MCF 10A (cell line): ENCODE measurements around the gene IFT88. TPM values are rescaled to one million over a fixed set of nuclear protein-coding genes. Genes with fewer than 3 reads are reported as not detected.

Experiments used
- BruUV-seq: library from RNA; stranded (reverse); fragments of 400-500 nt; replicated peaks from 2 replicates; lab custom pipeline; 2021; lab: Mats Ljungman, UMichigan
- CTCF ChIA-PET: fragments of 300-600 bp; sonication (Branson Sonifier 250); formaldehyde crosslinking; extraction: SDS; loops from one replicate; lab custom pipeline; 2021; ENCODE audit warnings: antibody characterized with exemption, inconsistent platforms; lab: Yijun Ruan, JAX
- POLR2A ChIA-PET: fragments of 300-600, 350-650 bp; sonication (Branson Sonifier 250); formaldehyde crosslinking; extraction: SDS; loops from one replicate; lab custom pipeline; 2020; ENCODE audit warnings: antibody characterized with exemption, inconsistent platforms; lab: Yijun Ruan, JAX
- DNase-seq: peaks from one replicate; pipeline ENCODE4 v3.0.0-alpha.2; 2018; ENCODE audit not compliant: unreplicated experiment
- H3K27ac Mint-ChIP-seq: one replicate; pipeline ENCODE4 v1.8.0; 2022; ENCODE audit warnings: mild to moderate bottlenecking, low read depth, mixed read lengths; ENCODE audit not compliant: unreplicated experiment
- H3K27me3 Mint-ChIP-seq: one replicate; pipeline ENCODE4 v1.8.0; 2022; ENCODE audit warnings: mixed read lengths; ENCODE audit not compliant: insufficient read depth, unreplicated experiment
- H3K36me3 Mint-ChIP-seq: one replicate; pipeline ENCODE4 v1.8.0; 2022; ENCODE audit warnings: mild to moderate bottlenecking, moderate library complexity, mixed read lengths; ENCODE audit not compliant: insufficient read depth, unreplicated experiment
- H3K4me1 Mint-ChIP-seq: one replicate; pipeline ENCODE4 v1.8.0; 2022; ENCODE audit warnings: mixed read lengths; ENCODE audit not compliant: insufficient read depth, unreplicated experiment
- H3K4me3 Mint-ChIP-seq: one replicate; pipeline ENCODE4 v1.8.0; 2022; ENCODE audit warnings: mild to moderate bottlenecking, moderate library complexity, mixed read lengths; ENCODE audit not compliant: unreplicated experiment
- H3K9me3 Mint-ChIP-seq: one replicate; pipeline ENCODE4 v1.8.0; 2022; ENCODE audit warnings: mixed read lengths; ENCODE audit not compliant: unreplicated experiment
- CTCF ChIP-seq: fragments of 200-600 bp; IDR thresholded peaks from one replicate; pipeline ENCODE4 v1.8.0; 2022; ENCODE audit warnings: antibody characterized with exemption, mild to moderate bottlenecking; ENCODE audit not compliant: unreplicated experiment
- intact Hi-C: fragments of 100-400 bp; cut with micrococcal nuclease; formaldehyde crosslinking; loops from 2 replicates; pipeline ENCODE4 v1.14.1; 2022
- total RNA-seq: library from RNA; stranded (reverse); gene quantifications from 2 replicates; pipeline ENCODE4 v1.2.3, GENCODE V29; 2022

IFT88 gene
- total RNA-seq, 1 experiment from 2014 or later = 19.8 TPM

- DNase-seq = no peak
- Mint-ChIP-seq H3K36me3 (no peaks in the 10 kb centered on the region), H3K4me3 (no peak overlapping the region), H3K9me3 (no peaks in the 10 kb centered on the region), H3K27me3 (no peaks in the 10 kb centered on the region), H3K27ac (no peak overlapping the region), H3K4me1 (peaks cover 8% of the 10 kb centered on the region)
- intact Hi-C loops = no loop called here
- ChIA-PET CTCF (interaction anchor here (0.7 kb wide), 1 partner anchor 77 kb away, joined by 3 read pairs; no protein-coding TSS in a partner anchor), POLR2A (no interaction called here)
- TF ChIP-seq CTCF = no peak
- no TSS peak for BruUV-seq
Observed at GRCh38 chr13:20717581-20718542, 150.9 kb downstream of the IFT88 start.

GRCh38 chr13:20718958-20719566 lies 152.1 kb downstream of the IFT88 start:
- H3K27me3 Mint-ChIP-seq = no peaks in the 10 kb centered on the region
- no peak overlapping the region for H3K27ac Mint-ChIP-seq
- CTCF ChIA-PET = no interaction called here
- H3K4me3 Mint-ChIP-seq = no peak overlapping the region
- H3K36me3 Mint-ChIP-seq = no peaks in the 10 kb centered on the region
- BruUV-seq = no TSS peak
- no peaks in the 10 kb centered on the region for H3K9me3 Mint-ChIP-seq
- TF ChIP-seq CTCF = no peak
- no peaks in the 10 kb centered on the region for H3K4me1 Mint-ChIP-seq
- intact Hi-C loops = no loop called here
- POLR2A ChIA-PET = no interaction called here
- DNase-seq = no peak

- POLR2A ChIA-PET = interaction anchor here (0.5 kb wide), 1 partner anchor 152 kb away, joined by 3 read pairs; no protein-coding TSS in a partner anchor
- intact Hi-C loops = no loop called here
- no peak overlapping the region for H3K27ac Mint-ChIP-seq
Observed at GRCh38 chr13:20719783-20720182, 152.8 kb downstream of the IFT88 start.

More at GRCh38 chr13:20719783-20720182, 152.8 kb downstream of the IFT88 start:
- H3K4me1 Mint-ChIP-seq = no peaks in the 10 kb centered on the region
- H3K36me3 Mint-ChIP-seq = no peaks in the 10 kb centered on the region
- CTCF ChIA-PET = no interaction called here
- no peak for DNase-seq
- no peaks in the 10 kb centered on the region for H3K9me3 Mint-ChIP-seq
- H3K27me3 Mint-ChIP-seq = no peaks in the 10 kb centered on the region
- no TSS peak for BruUV-seq
- TF ChIP-seq CTCF = no peak
- no peak overlapping the region for H3K4me3 Mint-ChIP-seq
